Embryonic facial prominence (tissue), 1 donor: ENCODE data around the gene LAMP1.
"Not testable (repeated sequence)": the region's sequence is repeated elsewhere in the genome, so short reads cannot be mapped to it uniquely, and the experiment has no call there.

Experiments
- DNase-seq: peaks from one replicate; pipeline ENCODE4 v3.0.0-alpha.2; 2016; ENCODE audit errors: extremely low spot score

The LAMP1 gene

DNA sequence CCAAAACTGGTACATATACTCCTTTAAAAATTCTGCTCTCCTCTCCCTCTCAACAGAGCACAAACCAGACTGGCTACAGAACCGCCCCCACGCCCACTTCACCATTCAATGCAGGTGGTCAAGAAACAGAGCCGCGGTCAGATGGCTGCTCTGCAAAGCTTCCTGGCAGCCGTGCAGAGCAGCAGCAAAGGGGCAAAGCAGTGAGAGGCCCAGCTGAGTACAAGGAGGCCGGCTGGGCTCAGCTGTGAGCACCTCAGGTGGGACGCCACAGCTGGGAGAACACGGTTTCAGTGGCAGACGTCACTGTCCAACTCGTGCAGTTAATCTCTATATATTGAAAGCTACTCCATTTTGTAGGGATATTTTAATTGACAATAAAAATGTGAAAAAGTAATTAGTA, 58.6 kb downstream of the LAMP1 start:
- no peak for DNase-seq

DNA sequence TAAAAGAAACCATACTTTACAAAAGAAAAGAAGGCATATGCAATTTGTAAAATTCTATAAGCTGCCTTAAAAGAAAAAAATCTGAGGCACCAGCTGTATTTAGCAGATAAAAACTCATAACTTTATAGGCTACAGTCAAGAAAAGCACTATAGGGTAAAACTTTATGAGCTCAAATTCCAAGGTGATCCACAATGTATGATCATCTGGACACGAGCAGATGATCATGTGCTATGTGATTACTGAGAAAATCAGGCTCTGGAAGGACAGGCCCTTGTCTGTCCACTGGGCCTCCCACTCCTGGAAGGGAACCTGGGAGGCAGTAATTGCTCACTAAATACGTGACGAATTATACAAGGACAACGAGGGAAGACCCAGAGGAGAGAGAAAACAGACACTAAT, 59.6 kb downstream of the LAMP1 start:
- DNase-seq = no peak

DNA sequence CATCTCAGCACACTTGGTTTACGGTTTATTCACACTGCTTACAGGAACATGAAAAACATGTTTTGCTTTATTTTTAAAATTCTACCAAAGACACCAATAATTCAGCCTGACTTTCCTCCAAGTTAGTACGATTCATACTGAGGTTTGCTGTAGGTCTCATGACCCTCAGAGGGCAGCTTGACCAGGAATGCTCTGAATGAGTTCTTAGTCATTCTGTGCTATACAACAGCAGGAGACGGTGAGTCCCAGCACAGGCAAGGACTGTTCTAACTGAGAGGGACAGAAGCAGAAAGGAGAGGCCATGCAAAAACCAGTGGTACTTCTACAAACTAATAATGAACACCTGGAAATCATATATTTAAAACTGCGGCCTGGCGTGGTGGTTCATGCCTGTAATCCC, 60.5 kb downstream of the LAMP1 start:
- no peak for DNase-seq

DNA sequence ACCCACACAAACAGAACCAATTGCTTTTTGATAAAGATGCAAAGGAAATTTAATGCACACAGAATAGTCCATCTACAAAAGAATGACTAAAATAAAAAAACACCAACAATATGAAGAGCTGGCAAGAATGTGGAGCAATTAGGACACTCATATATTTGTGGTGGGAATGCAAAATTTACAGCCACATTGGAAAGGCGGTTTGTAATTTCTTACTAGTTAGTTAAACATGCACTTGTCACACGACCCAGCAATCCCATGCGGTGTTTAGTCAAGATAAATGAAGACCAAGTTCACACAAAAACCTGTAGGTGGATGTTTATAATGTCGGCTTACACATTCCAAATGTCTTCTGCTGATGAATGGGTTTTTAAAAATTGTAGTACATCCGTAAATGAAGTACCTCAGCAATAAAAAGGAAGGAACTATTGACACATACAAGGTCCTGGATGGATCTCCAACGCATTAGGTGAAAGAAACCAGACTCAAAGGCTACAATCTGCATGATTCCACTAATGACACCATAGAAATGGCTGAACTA, 61.7 kb downstream of the LAMP1 start:
- no peak for DNase-seq

GRCh38 chr13:113359571-113359970, 62.5 kb downstream of the LAMP1 start:
- DNase-seq = no peak

GRCh38 chr13:113360446-113360845, 63.4 kb downstream of the LAMP1 start:
- DNase-seq = no peak

DNA sequence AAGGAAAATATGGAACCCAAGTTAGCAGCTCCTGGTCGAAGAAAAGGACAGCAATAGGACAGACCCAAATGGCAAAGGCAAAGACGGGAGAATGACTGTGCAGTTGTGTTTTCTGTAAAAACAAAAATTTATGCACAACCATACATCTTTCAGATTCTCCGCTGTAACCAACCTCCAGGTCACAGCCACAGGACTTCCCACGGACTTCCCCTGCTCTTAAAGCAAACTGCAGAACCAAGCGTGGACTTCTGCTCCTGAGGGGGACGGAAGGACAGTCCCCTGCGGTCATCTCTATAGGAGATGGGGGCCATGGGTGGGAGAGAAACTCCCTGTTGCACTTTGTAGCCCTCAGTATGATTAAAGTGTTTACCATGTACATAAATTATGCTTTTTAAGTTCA, 64.4 kb downstream of the LAMP1 start:
- DNase-seq = no peak

DNA sequence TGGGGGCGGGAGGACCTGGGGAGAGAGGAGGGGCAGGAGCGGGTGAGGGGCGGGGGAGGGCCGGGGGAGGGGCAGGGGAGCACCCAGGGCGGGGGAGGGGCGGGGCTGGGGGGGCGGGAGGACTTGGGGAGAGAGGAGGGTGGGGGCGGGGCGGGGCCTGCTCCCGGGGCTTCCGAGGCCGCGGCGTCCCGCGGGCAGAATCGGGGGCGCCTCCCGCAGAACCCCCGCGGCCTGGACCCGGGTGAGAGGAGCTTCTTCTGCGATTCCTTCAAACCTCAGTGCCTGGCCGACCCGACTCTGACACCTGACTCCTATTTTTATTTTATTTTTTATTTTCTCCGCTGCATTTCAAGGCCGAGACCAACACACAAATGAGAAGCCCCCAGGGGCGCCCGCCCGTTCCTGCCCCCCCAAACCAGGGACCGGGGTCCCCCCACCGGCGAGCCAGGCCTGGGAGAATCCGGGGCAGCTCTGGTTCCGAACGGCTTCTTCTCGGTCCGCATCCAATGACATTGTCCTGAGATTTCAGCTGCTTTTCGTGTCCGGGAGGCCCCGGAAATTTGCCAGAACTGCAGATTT, 67.4 kb downstream of the LAMP1 start:
- no peak for DNase-seq

DNA sequence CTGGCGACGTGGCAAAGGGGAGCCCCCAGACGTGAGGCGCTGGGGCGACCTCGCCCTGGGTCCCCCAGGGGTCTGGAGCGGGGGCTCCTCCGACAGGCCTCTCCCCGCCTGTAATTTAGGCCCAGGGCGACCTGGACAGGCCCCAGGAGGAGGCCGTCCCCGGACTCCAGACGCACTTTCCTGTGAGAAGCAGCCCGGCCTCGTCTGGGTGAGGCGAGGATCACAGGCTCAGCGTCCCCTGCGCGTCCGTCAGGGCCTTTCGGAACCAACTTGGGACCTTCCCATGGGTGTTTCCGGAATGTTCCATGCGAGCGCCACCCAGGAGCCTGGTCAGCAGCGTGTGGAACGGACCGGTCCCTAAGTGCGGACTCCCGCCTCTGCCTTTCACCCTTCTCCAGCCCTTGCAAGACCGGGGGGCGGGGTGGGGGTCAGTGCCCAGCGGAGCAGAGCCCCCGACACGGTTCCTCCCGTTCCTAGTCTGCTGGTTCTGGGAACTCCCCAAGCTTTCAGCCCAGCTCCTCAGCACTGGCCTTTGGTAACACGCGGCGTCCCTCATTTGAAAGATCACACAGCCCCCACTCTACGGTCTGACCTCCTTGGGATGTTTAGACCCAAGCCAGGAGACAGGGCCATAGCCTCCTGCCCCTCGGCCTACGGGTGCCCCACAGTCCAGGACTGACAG, 68.0 kb downstream of the LAMP1 start:
- no peak for DNase-seq

DNA sequence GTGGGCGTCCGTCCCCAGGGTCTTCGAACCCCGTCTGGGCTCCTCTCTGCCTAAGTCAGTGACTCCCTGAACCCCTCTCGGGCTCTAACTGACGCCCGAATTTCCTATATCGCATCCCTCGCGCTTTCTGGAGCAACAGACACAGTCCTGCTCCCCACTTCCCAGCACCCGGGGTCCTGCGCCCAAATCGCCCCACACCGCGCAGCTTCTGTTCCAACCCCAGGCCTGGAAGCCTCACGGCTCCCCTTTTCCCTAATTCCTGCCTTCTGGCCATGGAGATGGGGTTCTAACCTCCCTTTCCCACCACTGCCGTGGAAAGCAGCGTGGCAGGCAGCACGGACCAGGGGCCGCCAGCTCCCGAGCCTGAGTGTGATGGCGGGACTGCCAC, 68.5 kb downstream of the LAMP1 start:
- no peak for DNase-seq

- no peak for DNase-seq
These were observed 69.0 kb downstream of the LAMP1 start for GRCh38 chr13:113365971-113366588.

GRCh38 chr13:113367020-113367560, 70.1 kb downstream of the LAMP1 start:
- DNase-seq = no peak

- no peak for DNase-seq
These were observed 70.7 kb downstream of the LAMP1 start for GRCh38 chr13:113367771-113368170.

DNA sequence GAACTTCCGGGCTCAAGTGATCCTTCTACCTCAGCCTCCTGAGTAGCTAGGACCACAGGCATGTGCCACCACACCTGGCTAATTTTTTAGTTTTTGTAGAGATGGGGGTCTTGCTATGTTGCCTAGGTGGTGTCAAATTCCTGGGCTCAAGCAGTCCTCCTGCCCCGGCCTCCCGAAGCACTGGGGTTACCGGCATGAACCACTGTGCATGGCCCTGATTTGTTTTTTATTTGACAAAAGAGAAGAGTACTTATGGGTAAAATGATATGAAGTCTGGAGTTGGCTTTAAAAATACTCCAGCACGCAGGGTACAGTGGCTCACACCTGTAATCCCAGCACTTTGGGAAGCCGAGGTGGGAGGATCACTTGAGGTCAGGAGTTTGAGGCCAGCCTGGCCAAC, 71.3 kb downstream of the LAMP1 start:
- DNase-seq = not testable (repeated sequence)

DNA sequence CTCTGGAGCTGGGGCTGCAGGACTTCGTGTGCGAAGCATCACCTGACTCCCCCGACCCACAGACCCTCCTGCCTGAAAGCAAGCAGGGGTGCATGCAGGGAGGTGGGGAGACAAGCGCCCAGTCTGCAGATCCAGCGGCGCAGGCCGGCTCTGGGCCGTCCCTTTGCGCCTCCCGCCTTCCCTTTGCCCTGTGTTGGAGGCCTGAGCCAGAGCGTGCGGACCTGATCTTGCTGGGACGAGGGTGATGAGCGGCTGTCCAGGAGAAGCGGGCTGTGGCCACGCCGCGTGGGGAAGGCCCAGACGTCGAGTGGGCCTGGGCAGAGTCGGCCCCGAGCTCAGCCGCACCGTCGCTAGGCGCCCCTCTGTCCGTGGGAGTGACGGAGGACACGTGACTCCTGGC, 72.2 kb downstream of the LAMP1 start:
- DNase-seq = no peak

DNA sequence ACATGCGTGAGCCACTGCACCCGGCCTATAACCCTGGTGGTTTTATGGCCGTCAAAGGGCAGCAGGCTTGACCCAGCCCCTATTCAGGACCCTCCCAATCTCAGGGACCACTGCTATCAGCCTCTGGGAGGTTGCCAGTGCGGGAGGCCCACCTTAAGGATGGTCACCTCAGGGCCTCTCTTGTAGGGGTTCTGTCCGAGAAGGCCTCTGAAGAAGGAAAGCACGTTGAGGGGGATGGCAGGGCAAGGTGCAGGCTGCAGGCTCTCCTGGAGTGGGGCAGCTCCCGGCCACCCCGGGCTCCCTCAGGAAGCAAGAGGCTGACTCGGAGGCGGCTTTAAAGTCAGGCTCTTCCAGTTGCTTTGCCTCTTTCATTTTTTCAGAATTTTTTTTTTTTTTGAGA, 72.8 kb downstream of the LAMP1 start:
- no peak for DNase-seq

DNA sequence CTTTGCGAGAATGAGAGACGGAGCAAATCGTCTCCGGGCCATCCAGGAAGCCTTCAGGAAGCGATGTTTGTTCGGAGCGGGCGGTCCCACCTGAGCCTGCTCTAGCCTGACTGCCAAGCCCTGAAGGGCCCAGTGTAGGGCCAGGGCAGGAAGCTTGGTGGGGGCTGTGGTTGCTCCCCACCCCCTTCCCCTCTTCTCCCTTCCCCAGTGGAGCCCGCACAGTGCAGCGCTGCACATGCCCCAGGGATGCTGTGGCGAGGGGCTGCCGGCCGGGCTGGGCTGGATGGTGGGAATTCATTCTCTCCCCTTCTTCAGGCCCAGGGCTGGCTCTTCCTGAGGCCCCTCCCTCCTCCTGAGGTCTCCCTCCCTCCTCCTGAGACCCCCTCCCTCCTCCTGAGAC, 74.0 kb downstream of the LAMP1 start:
- DNase-seq = no peak

- not testable (repeated sequence) for DNase-seq
These were observed 74.7 kb downstream of the LAMP1 start for GRCh38 chr13:113371701-113372100.
